Nephron (organoid): Measurements from ENCODE around the gene MORN5.

ENCODE experiments used
- H3K27ac Mint-ChIP-seq, 3 experiments: 2 replicates each; pipeline ENCODE4 v1.8.0; 2020; ENCODE audit warnings: mixed read lengths in 3 of 3, mild to moderate bottlenecking in 2 of 3, moderate library complexity in 1 of 3
- H3K27me3 Mint-ChIP-seq: 2 replicates; pipeline ENCODE4 v1.8.0; 2021; ENCODE audit warnings: low read depth, mild to moderate bottlenecking, moderate library complexity, mixed read lengths
- H3K36me3 Mint-ChIP-seq: 2 replicates; pipeline ENCODE4 v1.8.0; 2020; ENCODE audit warnings: low read depth, mixed read lengths
- H3K4me1 Mint-ChIP-seq: 2 replicates; pipeline ENCODE4 v1.8.0; 2020; ENCODE audit warnings: mixed read lengths
- H3K4me3 Mint-ChIP-seq, 3 experiments: 2 replicates each; pipeline ENCODE4 v1.8.0; 2020; ENCODE audit warnings: mild to moderate bottlenecking in 3 of 3, mixed read lengths in 3 of 3, moderate library complexity in 2 of 3
- H3K9me3 Mint-ChIP-seq: 2 replicates; pipeline ENCODE4 v1.8.0; 2020; ENCODE audit warnings: mixed read lengths
- TF ChIP-seq, protein P1 (sequence below), 3 experiments: fragments of 200-600 bp; sonication (generic); IDR thresholded peaks; one replicate each; pipeline ENCODE4 v1.5.0; 2021; ENCODE audit warnings: antibody characterized with exemption in 3 of 3; ENCODE audit not compliant: unreplicated experiment in 3 of 3

The MORN5 gene

DNA sequence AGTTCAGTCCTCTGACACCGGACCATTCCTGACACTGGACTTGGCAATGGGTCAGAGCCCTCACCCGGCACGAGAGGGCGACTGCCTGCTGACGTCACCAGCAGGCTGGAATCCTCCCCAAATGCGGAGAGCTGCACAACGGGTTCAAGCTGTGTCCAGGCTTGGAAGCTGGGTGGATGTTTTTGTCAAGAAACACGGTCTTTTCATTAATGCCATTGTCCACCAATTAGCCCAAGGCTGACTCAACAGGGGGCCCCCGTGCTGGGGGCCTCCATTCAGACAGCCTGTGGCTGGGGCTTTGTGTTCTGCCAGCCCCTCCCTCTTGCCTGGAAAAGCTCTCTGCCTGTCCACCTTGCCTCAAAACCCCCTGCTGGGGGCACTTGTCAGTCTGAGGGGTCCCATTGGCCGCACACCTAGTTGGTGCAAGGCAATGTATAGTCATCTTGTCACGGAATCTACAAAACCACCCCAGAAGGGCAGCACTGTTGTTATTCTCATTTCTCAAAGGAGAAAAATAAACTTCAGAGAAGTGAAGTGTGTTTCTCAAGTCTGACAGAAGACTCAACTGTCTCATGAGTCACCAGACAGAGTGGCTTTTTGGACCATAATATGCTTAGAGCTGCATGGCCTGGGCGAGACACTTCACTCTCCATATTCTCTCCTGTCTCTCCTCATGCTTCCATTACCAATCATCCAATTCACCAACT is 24.7 kb upstream of the MORN5 start:
- no peak overlapping the region for H3K4me3 Mint-ChIP-seq
- H3K9me3 Mint-ChIP-seq: no peaks in the 10 kb centered on the region

DNA sequence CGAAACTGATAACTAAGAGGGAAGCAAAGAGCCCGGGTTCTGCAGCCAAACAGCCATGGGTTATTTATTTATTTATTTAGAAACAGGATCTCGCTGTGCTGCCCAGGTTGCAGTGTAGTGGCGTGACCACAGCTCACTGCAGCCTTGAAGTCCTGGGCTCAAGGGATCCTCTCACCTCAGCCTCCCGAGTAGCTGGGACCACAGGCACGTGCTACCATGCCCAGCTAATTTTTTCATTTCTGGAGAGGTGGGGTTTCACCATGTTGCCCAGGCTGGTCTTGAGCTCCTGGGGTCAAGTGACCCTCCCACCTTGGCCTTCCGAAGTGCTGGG is 24.2 kb upstream of the MORN5 start:
- no peaks in the 10 kb centered on the region for H3K9me3 Mint-ChIP-seq
- H3K4me1 Mint-ChIP-seq: no peaks in the 10 kb centered on the region
- H3K4me3 Mint-ChIP-seq: no peak overlapping the region
- H3K27ac Mint-ChIP-seq: no peak overlapping the region
- TF ChIP-seq, protein P1, sequence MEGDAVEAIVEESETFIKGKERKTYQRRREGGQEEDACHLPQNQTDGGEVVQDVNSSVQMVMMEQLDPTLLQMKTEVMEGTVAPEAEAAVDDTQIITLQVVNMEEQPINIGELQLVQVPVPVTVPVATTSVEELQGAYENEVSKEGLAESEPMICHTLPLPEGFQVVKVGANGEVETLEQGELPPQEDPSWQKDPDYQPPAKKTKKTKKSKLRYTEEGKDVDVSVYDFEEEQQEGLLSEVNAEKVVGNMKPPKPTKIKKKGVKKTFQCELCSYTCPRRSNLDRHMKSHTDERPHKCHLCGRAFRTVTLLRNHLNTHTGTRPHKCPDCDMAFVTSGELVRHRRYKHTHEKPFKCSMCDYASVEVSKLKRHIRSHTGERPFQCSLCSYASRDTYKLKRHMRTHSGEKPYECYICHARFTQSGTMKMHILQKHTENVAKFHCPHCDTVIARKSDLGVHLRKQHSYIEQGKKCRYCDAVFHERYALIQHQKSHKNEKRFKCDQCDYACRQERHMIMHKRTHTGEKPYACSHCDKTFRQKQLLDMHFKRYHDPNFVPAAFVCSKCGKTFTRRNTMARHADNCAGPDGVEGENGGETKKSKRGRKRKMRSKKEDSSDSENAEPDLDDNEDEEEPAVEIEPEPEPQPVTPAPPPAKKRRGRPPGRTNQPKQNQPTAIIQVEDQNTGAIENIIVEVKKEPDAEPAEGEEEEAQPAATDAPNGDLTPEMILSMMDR (IDR thresholded peaks at IDR 0.05; ENCODE audit: unreplicated experiment in 3 of 3): no peak
- H3K36me3 Mint-ChIP-seq: no peaks in the 10 kb centered on the region
- peaks cover 58% of the 10 kb centered on the region for H3K27me3 Mint-ChIP-seq

More for the DNA sequence above, 24.7 kb upstream of the MORN5 start:
- H3K27me3 Mint-ChIP-seq: peaks cover 63% of the 10 kb centered on the region
- no peak overlapping the region for H3K27ac Mint-ChIP-seq
- no peaks in the 10 kb centered on the region for H3K4me1 Mint-ChIP-seq
- no peaks in the 10 kb centered on the region for H3K36me3 Mint-ChIP-seq
- TF ChIP-seq, protein P1 (IDR thresholded peaks at IDR 0.05; ENCODE audit: unreplicated experiment in 3 of 3): no peak

DNA sequence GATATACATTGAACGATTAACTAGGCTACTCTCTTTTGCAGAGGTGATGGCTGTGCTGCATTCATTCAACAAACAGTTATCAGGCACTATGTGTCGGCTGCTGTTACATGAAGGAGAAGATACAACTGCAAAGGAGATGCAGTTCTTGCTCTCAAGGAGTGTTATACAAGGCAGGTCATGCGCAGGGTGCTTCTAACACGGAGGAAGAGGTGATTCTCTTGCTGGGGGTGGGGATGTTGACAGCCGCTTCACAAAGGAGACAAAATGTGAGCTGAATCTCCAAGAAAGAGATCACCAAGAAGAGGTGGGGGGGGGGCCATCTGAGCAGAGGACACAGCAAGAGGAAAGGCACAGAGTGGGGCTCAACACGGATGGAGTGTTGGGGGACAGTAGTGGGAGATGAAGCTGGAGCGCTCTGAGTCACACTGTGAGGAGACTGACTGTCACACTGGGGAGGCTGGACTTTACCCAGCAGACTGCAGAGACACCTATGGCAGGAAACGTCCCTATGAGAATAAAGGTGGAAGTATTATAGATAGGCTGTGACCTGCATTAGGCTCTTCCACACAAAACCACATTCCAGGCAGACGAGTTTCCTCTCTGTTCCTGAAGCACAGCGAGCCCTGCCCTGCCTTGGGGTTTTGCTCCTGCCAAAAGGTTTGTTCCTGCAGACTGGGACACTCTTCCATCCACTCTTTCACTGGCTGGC is 21.0 kb upstream of the MORN5 start:
- H3K4me3 Mint-ChIP-seq: no peak overlapping the region
- H3K36me3 Mint-ChIP-seq: peaks cover 21% of the 10 kb centered on the region
- TF ChIP-seq, protein P1 (IDR thresholded peaks at IDR 0.05; ENCODE audit: unreplicated experiment in 3 of 3): no peak
- no peak overlapping the region for H3K27ac Mint-ChIP-seq
- peaks cover 6% of the 10 kb centered on the region for H3K4me1 Mint-ChIP-seq
- no peaks in the 10 kb centered on the region for H3K9me3 Mint-ChIP-seq
- H3K27me3 Mint-ChIP-seq: peaks cover 26% of the 10 kb centered on the region

DNA sequence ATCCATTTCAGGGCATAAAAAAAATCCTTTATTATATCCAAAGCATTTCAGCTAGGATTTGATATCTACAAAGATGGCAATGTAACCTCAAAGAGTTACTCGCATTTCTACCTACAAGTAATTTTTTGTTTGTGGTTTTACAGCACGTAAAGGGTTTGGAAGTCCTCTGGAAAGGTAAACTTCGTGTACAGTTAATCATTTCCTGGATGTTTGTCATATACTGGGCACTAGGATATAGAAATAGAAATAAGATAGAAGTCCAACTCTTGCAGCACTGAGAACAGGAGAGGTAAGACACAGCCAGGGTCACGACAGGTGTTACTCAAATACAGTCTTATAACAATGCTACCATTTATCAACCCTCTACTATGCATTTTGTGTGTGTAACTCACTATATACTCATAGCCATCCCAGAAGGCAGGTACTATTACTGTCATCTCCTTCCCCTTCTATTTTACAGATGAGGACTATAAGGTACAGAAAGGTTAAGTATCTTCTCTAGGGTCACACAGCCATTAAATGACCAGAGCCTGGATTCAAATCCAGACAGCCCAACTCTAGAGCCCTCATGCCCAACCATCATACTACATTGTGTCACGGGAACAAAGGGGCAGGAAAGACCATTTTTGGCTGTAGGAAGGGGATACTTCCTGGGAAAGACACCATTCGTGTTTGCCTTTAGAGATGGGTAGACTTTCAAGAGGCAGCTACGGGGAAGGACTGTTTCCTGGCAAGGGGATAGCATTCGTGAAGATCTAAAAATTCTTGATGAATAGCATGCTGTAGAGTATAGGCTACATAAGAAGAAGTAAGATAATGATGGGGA is 19.1 kb upstream of the MORN5 start:
- Mint-ChIP-seq H3K9me3 (no peaks in the 10 kb centered on the region), H3K27me3 (peaks cover 17% of the 10 kb centered on the region)
- TF ChIP-seq, protein P1 (IDR thresholded peaks at IDR 0.05; ENCODE audit: unreplicated experiment in 3 of 3): no peak

DNA sequence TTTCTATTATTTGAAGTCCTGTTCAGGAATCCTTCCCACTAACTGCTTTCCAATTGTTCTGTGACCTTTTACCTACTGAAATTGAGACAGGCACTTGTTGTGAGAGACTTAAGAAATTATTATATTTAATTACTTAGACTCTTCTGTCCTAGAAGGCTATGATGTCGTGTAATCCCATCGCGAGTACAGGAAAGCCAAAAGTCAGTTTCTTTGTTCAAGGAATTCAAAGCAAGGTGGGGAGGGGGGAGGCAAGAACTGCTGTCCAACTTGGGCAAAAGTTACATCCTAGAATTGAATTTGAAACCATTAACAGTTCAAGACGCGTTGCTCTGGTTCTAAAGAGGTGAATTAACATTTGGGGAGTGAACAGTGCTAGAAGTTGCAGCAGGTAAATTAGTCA is 18.0 kb upstream of the MORN5 start:
- TF ChIP-seq, protein P1 (IDR thresholded peaks at IDR 0.05; ENCODE audit: unreplicated experiment in 3 of 3): no peak
- no peak overlapping the region for H3K4me3 Mint-ChIP-seq
- H3K36me3 Mint-ChIP-seq: peaks cover 45% of the 10 kb centered on the region
- H3K9me3 Mint-ChIP-seq: no peaks in the 10 kb centered on the region
- no peak overlapping the region for H3K27ac Mint-ChIP-seq
- peaks cover 13% of the 10 kb centered on the region for H3K4me1 Mint-ChIP-seq
- peaks cover 11% of the 10 kb centered on the region for H3K27me3 Mint-ChIP-seq

More for the DNA sequence above, 19.1 kb upstream of the MORN5 start:
- no peak overlapping the region for H3K4me3 Mint-ChIP-seq
- H3K27ac Mint-ChIP-seq: no peak overlapping the region
- H3K36me3 Mint-ChIP-seq: peaks cover 39% of the 10 kb centered on the region
- peaks cover 13% of the 10 kb centered on the region for H3K4me1 Mint-ChIP-seq
